Amygdala (tissue), 56 donors: ENCODE results near the gene SLC35F3.
"Not testable (repeated sequence)": the region's sequence is repeated elsewhere in the genome, so short reads cannot be mapped to it uniquely, and the experiment has no call there.

Experiments used
- DNase-seq, 56 donors: peaks; one replicate each; lab custom pipeline; 2025; lab: John Stamatoyannopoulos, UW

The SLC35F3 gene

DNA sequence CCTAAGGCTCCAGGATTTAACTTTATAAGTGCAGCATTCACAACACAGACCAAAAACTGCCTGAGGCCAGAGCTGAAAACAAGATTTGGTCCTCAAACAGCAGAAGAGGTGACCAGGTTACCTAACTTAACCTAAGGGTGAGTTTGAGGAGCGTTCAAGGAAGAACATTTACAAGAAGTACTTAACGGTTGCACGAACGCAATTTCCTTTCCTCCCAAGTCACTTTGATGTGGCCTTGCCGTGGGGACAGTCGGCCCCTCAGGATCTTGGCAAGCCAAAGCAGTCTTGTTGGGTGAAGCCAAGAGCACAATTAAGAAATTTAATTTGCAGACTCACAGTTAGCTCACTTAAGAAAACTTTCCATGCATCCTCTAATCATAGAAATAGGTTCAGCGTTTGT lies 266.1 kb downstream of the SLC35F3 start:
- no peak for DNase-seq

DNA sequence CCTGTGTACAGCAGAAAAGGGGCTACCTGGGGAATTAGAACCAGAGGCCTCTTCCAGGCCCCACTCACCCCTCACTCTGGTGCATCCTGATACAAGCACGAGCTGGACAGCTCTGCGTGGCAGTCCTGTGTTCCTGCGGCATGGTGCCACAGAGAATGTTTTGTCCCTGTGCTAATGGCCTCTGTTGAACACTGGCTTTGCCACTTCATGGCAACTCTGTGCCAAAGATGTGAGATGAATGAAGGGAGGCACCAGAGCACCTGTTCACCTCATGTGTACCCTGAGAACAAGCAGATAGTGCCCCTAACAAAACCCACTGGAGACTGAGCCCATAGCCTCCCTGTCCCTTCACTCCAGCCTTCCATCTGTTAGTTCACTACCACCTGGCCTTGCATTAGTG lies 269.5 kb downstream of the SLC35F3 start:
- no peak for DNase-seq

DNA sequence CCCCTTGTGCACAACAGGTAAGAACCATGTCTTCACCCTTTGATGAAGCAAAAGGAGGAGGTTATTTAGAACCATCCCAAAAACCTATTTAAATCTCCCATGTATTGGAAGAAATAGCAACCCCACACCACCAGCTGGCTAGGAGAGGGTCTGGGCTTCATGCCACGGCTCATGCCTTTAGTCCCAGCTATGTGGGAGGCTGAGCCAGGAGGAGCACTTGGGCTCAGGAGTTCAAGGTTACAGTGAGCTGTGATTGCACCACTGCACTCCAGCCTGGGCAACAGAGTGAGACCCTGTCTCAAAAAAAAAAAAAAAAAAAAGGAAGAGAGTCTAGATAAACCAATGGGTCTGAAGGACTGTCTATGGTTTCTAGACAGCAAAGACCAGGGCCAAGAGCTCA lies 270.9 kb downstream of the SLC35F3 start:
- DNase-seq, result no peak

DNA sequence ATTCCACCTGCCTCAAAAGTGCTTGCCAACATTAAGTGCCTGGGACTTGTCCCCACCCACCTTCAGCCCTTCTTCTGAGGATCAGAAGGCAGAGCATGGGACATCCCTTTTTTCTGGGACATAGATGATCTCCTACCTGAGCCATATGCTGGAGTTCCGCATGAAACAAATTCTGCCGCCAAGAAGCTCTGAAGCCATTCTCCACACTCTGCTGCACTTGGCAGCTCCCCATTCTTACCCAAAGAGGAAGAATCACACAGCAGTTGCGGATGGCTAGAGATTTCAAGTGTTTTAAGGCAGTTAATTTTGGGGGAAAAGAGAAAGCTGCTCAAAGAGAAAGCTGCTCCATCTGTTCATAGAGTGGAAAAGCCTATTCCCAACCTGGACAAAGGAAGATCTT lies 271.5 kb downstream of the SLC35F3 start:
- no peak for DNase-seq

DNA sequence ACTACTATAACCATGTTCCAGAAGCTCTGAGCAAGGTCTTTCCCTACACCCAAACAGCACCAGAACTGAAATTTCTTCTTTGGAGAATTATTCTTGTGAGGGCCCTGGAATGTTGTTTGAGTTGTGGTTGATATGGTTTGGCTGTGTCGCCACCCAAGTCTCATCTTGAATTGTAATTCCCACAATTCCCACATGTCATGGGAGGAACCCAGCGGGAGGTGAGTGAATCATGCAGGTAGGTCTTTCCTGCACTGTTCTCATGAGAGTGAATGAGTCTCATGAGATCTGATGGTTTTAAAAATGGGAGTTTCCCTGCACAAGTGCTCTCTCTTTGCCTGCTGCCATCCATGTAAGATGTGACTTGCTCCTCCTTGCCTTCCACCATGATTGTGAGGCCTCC lies 272.4 kb downstream of the SLC35F3 start:
- not testable (repeated sequence) for DNase-seq

DNA sequence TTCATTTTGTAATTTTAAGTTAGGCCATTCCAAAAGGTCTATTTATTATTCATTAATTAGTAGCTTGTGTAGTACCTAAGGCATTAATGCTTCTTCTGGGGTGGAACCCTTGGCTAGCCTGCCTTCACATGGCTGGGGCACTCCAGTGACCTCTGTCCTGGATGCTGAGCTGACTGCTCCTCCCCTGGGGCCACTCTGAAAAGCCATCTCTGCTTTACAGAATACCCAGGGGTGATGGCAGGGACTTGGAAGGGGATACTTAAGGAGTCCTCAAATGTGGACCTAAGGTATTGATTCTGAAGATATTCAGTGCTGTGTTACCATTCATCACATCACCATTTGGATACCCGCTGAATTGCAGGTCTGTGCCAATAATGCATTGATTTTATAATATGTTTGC lies 281.0 kb downstream of the SLC35F3 start:
- DNase-seq, result no peak

DNA sequence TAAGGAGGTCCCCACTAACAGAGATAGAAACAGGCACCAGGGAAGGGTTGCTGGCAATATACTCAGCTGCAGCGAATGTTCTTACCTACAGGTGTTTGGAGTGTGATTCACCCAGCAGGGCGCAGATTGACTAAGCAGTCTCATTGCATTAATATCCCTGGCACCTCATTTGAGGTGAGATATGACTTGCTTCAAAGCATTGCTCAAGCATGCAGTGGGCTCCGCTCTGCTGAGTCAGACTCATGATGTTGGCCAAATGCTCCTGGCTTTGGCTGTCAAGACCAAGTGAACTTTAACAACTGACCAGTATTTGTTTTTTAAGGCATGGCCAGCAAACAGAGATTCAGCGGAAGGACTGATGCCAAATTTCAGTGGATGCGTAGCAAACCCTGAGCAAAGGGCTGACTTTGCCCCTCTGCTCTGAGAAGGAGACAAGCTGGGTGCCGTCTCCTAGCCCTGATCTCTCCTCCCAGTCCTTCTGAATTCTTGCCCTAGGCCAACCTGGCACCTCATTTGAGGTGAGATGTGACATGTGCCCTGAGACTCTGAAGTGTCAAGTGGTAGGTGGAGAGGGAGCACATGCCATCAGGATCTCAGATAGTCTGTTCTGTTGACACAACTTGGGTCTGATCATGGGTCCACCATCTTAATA lies 281.7 kb downstream of the SLC35F3 start:
- DNase-seq, result no peak

DNA sequence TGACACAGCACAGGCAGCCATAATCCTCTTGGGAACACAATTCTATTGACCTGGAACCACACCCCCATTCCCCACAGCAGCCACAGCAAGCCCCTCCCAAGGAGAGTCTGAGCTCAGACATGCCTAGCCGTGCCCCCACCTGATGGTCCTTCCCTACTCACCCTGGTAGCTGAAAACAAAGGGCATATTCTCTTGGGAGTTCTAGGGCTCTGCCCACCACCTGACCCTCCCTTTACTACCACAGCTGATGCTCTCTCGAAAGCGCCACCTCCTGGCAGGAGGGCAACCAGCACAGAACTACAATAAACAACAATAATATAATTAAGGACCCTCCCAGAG lies 283.9 kb downstream of the SLC35F3 start:
- DNase-seq, result no peak

DNA sequence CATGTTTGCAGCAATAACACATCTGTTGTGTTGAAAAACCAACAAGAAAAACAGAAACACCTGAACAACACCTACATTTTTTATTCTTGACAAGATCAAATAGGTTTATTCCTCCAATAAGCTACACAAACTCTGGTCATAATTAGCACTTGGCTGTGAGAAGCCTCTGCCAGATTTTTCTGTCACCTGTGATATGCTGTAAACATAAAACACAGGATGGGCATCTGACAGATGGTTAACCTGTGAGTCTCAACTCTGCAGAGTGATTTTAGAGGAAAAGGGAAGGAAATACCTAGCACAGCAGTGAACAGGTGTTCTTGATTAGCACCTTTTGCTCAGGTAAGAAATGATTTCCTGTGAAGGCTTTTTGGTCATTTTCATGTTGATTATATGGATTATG lies 293.4 kb downstream of the SLC35F3 start:
- no peak for DNase-seq

DNA sequence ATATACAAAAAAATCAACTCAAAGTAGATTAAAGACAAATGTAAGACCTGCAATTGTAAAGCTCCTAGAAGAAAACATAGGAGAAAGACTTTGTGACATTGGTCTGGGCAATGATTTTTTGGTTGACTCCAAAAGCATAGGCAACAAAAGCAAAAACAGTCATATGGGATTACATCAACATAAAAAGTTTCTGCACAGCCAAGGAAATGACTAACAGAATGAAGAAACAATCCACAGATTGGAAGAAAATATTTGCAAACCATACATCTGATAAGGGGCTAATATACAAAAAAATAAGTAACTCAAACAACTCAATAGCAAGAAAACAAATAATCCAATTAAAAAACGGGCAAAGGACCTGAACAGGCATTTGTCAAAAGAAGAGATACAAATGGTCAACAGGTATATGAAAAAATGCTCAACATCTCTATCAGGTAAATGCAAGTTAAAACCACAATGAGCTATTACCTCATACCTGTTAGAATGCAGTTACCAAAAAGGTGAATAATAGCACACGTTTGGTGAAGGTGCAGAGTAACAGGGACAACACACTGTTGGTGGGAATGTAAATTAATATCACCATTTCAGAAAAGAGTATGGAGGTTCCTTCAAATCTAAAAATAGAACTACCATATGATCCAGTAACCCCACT lies 295.1 kb downstream of the SLC35F3 start:
- DNase-seq, result no peak

DNA sequence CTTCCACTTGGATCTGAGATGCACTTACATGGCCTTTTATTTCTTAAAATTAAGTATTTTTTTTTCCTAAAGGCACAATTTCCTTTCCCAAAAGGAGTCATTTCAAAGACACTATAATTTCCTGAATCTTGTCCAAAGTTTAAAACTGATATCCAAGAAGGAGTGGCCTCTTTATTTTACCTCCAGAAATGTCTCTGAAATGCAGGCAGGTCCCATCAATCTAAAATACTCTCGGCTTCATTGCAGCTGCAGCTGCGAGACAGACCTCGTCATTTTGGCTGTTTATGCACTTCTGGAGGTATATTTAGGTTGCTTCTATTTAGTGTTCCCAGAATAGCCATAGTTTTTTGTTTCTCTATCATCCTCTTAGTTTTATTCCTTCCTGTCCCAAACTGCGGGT lies 296.1 kb downstream of the SLC35F3 start:
- DNase-seq, result no peak

DNA sequence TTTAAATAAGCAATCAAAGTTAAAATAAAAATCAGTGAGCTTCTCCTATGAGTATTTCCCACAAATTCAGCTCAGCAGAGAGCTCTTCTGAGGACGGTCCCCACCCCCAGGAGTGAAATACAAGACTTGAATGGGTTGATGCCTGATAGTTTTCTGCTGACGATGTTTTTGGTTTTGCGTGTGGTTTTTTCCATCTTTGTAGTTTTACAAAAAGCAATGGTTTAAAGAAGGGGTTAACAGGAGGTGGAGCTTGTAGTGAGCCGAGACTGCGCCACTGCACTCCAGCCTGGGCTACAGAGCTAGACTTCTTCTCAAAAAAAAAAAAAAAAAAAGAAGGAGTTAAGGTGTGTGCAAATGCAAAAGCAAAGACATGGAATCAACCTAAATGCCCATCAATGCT lies 297.1 kb downstream of the SLC35F3 start:
- DNase-seq, result no peak

DNA sequence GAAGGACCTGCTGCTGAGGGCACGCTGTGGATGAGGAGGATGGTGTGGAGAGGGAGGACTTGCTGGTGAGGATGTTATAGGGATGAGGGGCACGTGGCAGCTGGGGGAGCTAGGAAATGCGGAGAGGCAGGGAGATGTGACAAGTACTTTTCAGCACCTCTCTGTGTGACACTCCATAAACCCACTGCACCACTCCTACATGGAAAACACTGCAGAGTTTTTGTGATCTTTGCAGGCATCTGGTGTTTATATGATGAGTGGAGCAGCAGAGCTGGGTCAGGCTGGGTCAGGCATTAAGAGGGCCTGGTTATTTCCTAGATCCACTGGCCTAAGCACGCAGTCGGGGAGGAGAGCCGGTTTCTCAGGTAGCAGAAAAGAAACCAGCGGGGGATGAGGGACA lies 301.5 kb downstream of the SLC35F3 start:
- DNase-seq, result no peak

DNA sequence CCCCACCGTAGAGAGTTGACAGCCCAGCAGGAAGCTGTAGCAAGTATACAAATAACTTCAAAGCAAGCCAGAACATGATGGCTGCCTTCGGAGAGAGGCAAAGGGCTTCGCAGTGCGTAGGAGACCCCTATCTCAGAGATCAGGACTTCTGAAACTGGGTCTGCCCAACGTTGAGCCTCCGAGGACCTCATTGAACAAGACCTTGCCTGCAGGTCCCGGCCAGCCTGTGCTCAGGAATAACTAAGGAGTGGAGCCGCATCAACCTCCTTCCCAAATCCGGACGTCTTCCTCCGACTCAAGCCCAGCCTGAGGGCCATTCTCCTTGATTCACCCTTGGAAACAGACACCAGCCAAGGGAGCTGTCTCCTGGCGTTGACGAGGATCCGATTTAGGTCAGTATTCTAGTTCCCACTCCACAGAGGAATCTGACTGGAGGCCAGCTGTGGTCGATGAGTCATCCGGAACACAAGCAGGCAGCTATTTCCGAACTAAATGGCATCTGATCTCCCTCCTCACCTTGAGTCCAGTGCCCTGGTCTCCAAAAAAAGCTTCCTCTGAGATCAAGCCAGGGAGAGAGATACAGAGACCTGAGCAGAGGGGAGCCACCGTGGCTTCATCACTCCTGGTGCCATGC lies 302.3 kb downstream of the SLC35F3 start:
- DNase-seq, result peak in 1 of 56 donors; percentile 27

DNA sequence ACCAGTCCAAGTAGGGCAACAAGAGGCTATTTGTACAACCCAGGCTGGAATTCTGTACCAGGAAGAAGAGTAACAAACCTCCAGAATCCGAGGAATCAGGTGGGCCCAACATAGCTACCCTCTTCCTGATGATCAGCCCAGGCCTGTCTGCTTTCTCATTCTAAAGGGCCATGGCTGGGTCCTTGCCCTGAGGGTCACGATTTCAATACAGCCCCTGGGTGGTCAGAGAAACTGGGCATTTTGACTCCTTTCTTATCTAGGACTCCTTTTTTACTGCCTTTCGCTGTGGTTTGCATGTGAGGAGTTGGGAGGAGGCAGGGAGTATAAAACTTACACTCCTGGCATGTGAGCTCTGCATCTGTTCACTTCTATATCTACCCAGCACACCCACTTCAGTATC lies 303.9 kb downstream of the SLC35F3 start:
- DNase-seq, result no peak

DNA sequence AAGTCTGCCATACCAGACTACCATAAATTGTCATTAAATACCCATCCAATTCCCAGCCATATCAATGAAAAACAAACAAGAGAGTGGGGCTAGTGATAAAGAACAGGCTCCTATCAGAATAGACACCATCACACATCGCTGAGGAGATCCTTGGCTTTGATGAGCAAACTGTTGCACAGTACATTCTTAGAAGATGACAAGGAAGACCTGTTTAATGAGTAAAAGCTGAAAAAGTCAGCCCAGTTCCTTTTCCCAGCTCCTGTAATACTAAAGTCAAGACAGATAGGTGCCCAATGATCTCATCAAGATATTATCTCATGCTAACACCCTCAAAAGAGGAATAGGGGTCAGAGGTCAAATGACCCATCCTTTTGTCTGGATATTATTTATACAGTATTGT lies 304.3 kb downstream of the SLC35F3 start:
- no peak for DNase-seq

DNA sequence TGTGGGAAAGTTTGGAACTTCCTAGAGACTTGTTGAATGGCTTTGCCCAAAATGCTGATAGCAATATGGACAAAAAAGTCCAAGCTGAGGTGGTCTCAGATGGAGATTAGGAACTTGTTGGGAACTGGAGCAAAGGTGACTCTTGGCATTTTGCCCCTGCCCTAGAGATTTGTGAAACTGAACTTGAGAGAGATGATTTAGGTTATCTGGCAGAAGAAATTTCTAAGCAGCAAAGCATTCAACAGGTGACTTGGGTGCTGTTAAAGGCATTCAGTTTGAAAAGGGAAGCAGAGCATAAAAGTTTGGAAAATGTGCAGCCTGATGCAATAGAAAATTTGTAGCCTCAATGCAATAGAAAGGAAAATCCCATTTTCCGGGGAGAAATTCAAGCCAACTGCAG lies 306.0 kb downstream of the SLC35F3 start:
- not testable (repeated sequence) for DNase-seq

DNA sequence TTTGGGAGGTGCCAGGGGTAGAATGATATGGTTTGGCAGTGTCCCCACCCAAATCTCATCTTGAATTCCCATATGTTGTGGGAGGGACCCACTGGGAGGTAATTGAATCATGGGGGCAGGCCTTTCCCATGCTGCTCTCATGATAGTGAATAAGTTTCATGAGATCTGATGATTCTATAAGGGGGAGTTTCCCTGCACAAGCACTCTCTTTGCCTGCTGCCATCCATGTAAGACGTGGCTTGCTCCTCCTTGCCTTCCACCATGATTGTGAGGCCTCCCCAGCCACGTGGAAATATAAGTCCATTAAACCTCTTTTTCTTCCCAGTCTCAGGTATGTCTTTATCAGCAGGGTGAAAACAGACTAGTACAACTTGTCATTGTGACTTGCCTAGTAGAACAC lies 307.4 kb downstream of the SLC35F3 start:
- DNase-seq, result not testable (repeated sequence)

DNA sequence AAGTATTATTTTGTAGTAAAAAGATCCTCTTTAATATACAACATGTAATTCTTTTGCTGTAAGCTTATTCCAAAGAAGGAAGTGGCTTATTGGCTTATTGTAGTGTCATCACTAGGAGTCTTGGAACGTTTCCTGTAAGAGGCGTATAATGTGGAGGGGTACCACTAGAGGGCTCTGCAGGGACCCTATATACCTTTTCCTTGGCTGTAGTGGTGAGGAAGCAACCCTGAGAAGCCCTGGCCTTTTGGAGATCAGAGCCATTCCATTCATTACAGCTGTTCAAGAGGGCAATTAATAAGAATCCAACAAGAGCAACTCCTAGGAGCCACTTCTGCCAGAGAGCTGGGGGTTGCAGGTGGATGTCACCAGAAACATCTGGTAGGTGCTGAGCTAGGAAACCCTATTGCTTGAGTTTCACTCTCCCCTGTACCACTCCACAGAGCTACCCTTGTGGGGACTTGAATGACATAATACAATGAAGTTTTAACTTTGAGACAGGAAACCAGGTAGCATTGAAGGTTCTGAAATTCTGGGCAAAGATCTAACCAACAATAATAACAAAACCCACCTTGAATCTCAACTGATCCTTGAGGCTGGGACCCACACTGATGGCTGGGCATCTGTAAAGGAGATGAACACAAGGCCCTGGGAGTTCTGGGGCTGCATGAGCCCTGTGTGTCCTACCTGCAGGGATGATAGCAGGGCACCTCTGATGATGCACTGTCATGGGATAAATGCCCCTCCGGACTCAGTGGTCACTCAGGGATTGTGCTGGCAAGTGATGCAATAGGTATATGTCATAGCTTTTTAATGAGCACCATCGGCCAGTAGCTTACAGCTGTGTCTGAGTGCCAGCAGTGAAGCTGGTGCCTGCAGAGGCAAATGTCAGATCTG lies 308.5 kb downstream of the SLC35F3 start:
- peak in 11 of 56 donors; percentile 6 to 44 (median 20) for DNase-seq

DNA sequence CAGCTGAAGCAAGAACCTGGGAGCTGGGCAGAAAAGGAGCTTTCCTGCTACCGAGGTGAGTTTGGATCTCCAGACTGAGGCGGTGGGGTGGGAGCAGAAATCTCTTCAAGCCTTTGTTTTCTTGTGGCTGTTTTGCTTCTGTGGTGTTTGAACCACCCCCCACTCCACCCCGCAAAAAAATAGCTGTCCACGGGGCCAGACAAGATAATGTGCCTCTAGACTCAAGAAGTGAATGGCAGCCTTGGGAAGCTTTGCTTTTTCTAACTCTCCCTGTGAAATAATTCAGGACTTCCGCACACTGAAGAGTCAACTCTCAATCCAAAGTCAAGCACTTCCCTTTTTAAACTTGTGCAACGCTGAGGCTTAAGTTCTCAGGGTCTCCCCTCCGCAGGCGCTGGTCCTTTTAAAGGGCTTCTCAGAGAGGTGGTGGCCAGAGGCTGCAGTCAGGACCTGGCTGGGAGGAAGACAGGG lies 309.2 kb downstream of the SLC35F3 start:
- no peak for DNase-seq
